HEK293 (cell line): Measurements from ENCODE around the gene CTIF.

ENCODE experiments used
- GLI4 ChIP-seq: fragments of 450-650 bp; formaldehyde crosslinking; IDR thresholded peaks from 2 replicates; pipeline ENCODE4 v1.5.1; 2016; ENCODE audit warnings: missing biosample characterization, missing genetic modification characterization
- MZF1 ChIP-seq: fragments of 450-650 bp; formaldehyde crosslinking; IDR thresholded peaks from 2 replicates; pipeline ENCODE4 v1.5.1; 2017; ENCODE audit warnings: missing biosample characterization, missing genetic modification characterization, borderline replicate concordance
- RBAK ChIP-seq: fragments of 450-650 bp; formaldehyde crosslinking; IDR thresholded peaks from 2 replicates; pipeline ENCODE4 v1.5.1; 2016; ENCODE audit warnings: missing biosample characterization, missing genetic modification characterization
- REST ChIP-seq: fragments of 450-650 bp; formaldehyde crosslinking; IDR thresholded peaks from 2 replicates; pipeline ENCODE4 v1.5.1; 2016; ENCODE audit warnings: missing biosample characterization, missing genetic modification characterization
- TCF7L2 ChIP-seq: IDR thresholded peaks from 2 replicates; pipeline ENCODE4 v1.6.1; 2011; ENCODE audit warnings: low read depth, mild to moderate bottlenecking, inconsistent platforms, low read length, moderate library complexity, borderline replicate concordance
- ZNF112 ChIP-seq: fragments of 450-650 bp; formaldehyde crosslinking; IDR thresholded peaks from 2 replicates; pipeline ENCODE4 v1.5.0; 2017; ENCODE audit warnings: missing biosample characterization, missing genetic modification characterization
- ZNF529 ChIP-seq: fragments of 450-650 bp; formaldehyde crosslinking; IDR thresholded peaks from 2 replicates; pipeline ENCODE4 v1.5.1; 2017; ENCODE audit warnings: missing genetic modification characterization, missing biosample characterization; ENCODE audit not compliant: insufficient replicate concordance
- ZNF776 ChIP-seq: fragments of 450-650 bp; formaldehyde crosslinking; IDR thresholded peaks from 2 replicates; pipeline ENCODE4 v1.5.0; 2017; ENCODE audit warnings: missing biosample characterization, missing genetic modification characterization, borderline replicate concordance
- TF ChIP-seq, protein P1 (sequence below): fragments of 450-650 bp; formaldehyde crosslinking; IDR thresholded peaks from 2 replicates; pipeline ENCODE4 v1.5.1; 2016; ENCODE audit warnings: missing biosample characterization, missing genetic modification characterization
- TF ChIP-seq, protein P2 (sequence below): fragments of 450-650 bp; formaldehyde crosslinking; IDR thresholded peaks from 2 replicates; pipeline ENCODE4 v1.5.1; 2016; ENCODE audit warnings: missing biosample characterization, missing genetic modification characterization
- TF ChIP-seq, protein P3 (sequence below): fragments of 450-650 bp; formaldehyde crosslinking; IDR thresholded peaks from 2 replicates; pipeline ENCODE4 v1.5.1; 2016; ENCODE audit warnings: missing biosample characterization, missing genetic modification characterization

GRCh38 chr18:48662011-48662661 is 123.3 kb downstream of the CTIF start:
- TF ChIP-seq, protein P1, sequence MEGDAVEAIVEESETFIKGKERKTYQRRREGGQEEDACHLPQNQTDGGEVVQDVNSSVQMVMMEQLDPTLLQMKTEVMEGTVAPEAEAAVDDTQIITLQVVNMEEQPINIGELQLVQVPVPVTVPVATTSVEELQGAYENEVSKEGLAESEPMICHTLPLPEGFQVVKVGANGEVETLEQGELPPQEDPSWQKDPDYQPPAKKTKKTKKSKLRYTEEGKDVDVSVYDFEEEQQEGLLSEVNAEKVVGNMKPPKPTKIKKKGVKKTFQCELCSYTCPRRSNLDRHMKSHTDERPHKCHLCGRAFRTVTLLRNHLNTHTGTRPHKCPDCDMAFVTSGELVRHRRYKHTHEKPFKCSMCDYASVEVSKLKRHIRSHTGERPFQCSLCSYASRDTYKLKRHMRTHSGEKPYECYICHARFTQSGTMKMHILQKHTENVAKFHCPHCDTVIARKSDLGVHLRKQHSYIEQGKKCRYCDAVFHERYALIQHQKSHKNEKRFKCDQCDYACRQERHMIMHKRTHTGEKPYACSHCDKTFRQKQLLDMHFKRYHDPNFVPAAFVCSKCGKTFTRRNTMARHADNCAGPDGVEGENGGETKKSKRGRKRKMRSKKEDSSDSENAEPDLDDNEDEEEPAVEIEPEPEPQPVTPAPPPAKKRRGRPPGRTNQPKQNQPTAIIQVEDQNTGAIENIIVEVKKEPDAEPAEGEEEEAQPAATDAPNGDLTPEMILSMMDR (tag by site-specific recombination) = no peak
- TF ChIP-seq ZNF776 (no peak), MZF1 (tag by site-specific recombination) (no peak), ZNF529 (tag by site-specific recombination) (no peak), REST (tag by site-specific recombination) (no peak), TCF7L2 (no peak), RBAK (tag by site-specific recombination) (no peak), GLI4 (tag by site-specific recombination) (no peak), ZNF112 (tag by site-specific recombination) (no peak)
- TF ChIP-seq, protein P2, sequence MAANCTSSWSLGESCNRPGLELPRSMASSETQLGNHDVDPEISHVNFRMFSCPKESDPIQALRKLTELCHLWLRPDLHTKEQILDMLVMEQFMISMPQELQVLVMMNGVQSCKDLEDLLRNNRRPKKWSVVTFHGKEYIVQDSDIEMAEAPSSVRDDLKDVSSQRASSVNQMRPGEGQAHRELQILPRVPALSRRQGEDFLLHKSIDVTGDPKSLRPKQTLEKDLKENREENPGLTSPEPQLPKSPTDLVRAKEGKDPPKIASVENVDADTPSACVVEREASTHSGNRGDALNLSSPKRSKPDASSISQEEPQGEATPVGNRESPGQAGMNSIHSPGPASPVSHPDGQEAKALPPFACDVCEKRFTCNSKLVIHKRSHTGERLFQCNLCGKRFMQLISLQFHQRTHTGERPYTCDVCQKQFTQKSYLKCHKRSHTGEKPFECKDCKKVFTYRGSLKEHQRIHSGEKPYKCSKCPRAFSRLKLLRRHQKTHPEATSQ = no peak
- TF ChIP-seq, protein P3, sequence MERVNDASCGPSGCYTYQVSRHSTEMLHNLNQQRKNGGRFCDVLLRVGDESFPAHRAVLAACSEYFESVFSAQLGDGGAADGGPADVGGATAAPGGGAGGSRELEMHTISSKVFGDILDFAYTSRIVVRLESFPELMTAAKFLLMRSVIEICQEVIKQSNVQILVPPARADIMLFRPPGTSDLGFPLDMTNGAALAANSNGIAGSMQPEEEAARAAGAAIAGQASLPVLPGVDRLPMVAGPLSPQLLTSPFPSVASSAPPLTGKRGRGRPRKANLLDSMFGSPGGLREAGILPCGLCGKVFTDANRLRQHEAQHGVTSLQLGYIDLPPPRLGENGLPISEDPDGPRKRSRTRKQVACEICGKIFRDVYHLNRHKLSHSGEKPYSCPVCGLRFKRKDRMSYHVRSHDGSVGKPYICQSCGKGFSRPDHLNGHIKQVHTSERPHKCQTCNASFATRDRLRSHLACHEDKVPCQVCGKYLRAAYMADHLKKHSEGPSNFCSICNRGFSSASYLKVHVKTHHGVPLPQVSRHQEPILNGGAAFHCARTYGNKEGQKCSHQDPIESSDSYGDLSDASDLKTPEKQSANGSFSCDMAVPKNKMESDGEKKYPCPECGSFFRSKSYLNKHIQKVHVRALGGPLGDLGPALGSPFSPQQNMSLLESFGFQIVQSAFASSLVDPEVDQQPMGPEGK (tag by site-specific recombination) = no peak
